DOHH2 (cell line): Measurements from ENCODE around the gene WNT8B.

ENCODE experiments used
- H3F3A ChIP-seq: fragments of 200-600 bp; sonication (generic), shearing (Covaris generic); 2 replicates; pipeline ENCODE4 v1.6.0; 2016; ENCODE audit warnings: antibody characterized with exemption, mild to moderate bottlenecking; ENCODE audit not compliant: control insufficient read depth, insufficient read depth
- H3K27ac ChIP-seq: fragments of 200-600 bp; sonication (generic); 2 replicates; pipeline ENCODE4 v1.5.1; 2014; ENCODE audit warnings: low read depth, mild to moderate bottlenecking, low read length, moderate library complexity
- H3K27me3 ChIP-seq: fragments of 200-600 bp; sonication (generic); 2 replicates; pipeline ENCODE4 v1.6.1; 2014; ENCODE audit warnings: mild to moderate bottlenecking, low read length, mixed read lengths; ENCODE audit not compliant: control insufficient read depth
- H3K36me3 ChIP-seq: fragments of 200-600 bp; sonication (generic); 2 replicates; pipeline ENCODE4 v1.6.1; 2014; ENCODE audit warnings: mild to moderate bottlenecking, low read length, moderate library complexity, mixed read lengths; ENCODE audit not compliant: control insufficient read depth
- H3K4me1 ChIP-seq: fragments of 200-600 bp; sonication (generic); 2 replicates; pipeline ENCODE4 v1.6.1; 2014; ENCODE audit warnings: mild to moderate bottlenecking, low read length, mixed read lengths; ENCODE audit not compliant: control insufficient read depth
- H3K4me2 ChIP-seq: fragments of 200-600 bp; sonication (generic); 2 replicates; pipeline ENCODE4 v1.6.0; 2014; ENCODE audit warnings: mild to moderate bottlenecking, low read length, moderate library complexity
- H3K4me3 ChIP-seq: fragments of 200-600 bp; sonication (generic); 2 replicates; pipeline ENCODE4 v1.5.1; 2014; ENCODE audit warnings: mild to moderate bottlenecking, low read length, mixed read lengths
- H3K79me2 ChIP-seq: fragments of 200-600 bp; sonication (generic); 2 replicates; pipeline ENCODE4 v1.6.1; 2014; ENCODE audit warnings: mild to moderate bottlenecking, low read length, mixed read lengths; ENCODE audit not compliant: control insufficient read depth
- H3K9me2 ChIP-seq: fragments of 200-600 bp; sonication (generic); replicated peaks from 2 replicates; pipeline ENCODE4 v1.6.1; 2014; ENCODE audit warnings: mild to moderate bottlenecking, low read length, mixed read lengths; ENCODE audit not compliant: control insufficient read depth
- H3K9me3 ChIP-seq: fragments of 200-600 bp; sonication (generic); 2 replicates; pipeline ENCODE4 v1.6.1; 2014; ENCODE audit warnings: antibody characterized with exemption, low read length, mixed read lengths; ENCODE audit not compliant: control insufficient read depth, insufficient read depth
- H4K20me1 ChIP-seq: fragments of 200-600 bp; sonication (generic); 2 replicates; pipeline ENCODE4 v1.6.0; 2014; ENCODE audit warnings: low read depth, mild to moderate bottlenecking, antibody characterized with exemption, low read length, moderate library complexity; ENCODE audit not compliant: control insufficient read depth, insufficient read depth
- CTCF ChIP-seq: fragments of 200-600 bp; sonication (generic); IDR thresholded peaks from one replicate; pipeline ENCODE4 v1.5.1; 2014; ENCODE audit warnings: antibody characterized with exemption, mild to moderate bottlenecking, low read depth, low read length; ENCODE audit not compliant: poor library complexity, severe bottlenecking
- EZH2phosphoT487 ChIP-seq: fragments of 200-600 bp; sonication (generic); IDR thresholded peaks from 2 replicates; pipeline ENCODE4 v1.6.1; 2017; ENCODE audit warnings: borderline replicate concordance, mild to moderate bottlenecking, antibody characterized with exemption, low read length, moderate library complexity, mixed read lengths

The WNT8B gene

GRCh38 chr10:100519311-100520051, 56.7 kb downstream of the WNT8B start, which contains the start of gene SEC31B:
Gene SEC31B (minus strand): TSS chr10:100519861. CDS start chr10:100516952, 2,909 bp downstream.
- no peak within 1 kb of the TSS for H3K4me2 ChIP-seq
- no peaks in the 10 kb centered on the region for H3F3A ChIP-seq
- TF ChIP-seq CTCF (no peak), EZH2phosphoT487 (no peak)
- H3K9me3 ChIP-seq: no peaks in the 10 kb centered on the region
- H3K79me2 ChIP-seq: no peaks in the 10 kb centered on the region
- H4K20me1 ChIP-seq: no peaks in the 10 kb centered on the region
- no peaks in the 10 kb centered on the region for H3K9me2 ChIP-seq
- peaks cover 28% of the 10 kb centered on the region for H3K36me3 ChIP-seq
- H3K27me3 ChIP-seq: no peaks in the 10 kb centered on the region
- H3K4me1 ChIP-seq: no peaks in the 10 kb centered on the region
- no peak within 1 kb of the TSS for H3K4me3 ChIP-seq
- H3K27ac ChIP-seq: no peak within 1 kb of the TSS

GRCh38 chr10:100520811-100521210, 58.0 kb downstream of the WNT8B start:
- no peak overlapping the region for H3K4me2 ChIP-seq
- H3K4me1 ChIP-seq: no peaks in the 10 kb centered on the region
- no peaks in the 10 kb centered on the region for H3K9me2 ChIP-seq
- no peak overlapping the region for H3K27ac ChIP-seq
- H3F3A ChIP-seq: no peaks in the 10 kb centered on the region
- no peaks in the 10 kb centered on the region for H3K79me2 ChIP-seq
- H4K20me1 ChIP-seq: no peaks in the 10 kb centered on the region
- H3K9me3 ChIP-seq: no peaks in the 10 kb centered on the region
- H3K27me3 ChIP-seq: no peaks in the 10 kb centered on the region
- H3K36me3 ChIP-seq: peaks cover 37% of the 10 kb centered on the region
- no peak overlapping the region for H3K4me3 ChIP-seq
- TF ChIP-seq EZH2phosphoT487 (no peak), CTCF (no peak)

- no peaks in the 10 kb centered on the region for H3K9me3 ChIP-seq
- H3K79me2 ChIP-seq: peaks cover 9% of the 10 kb centered on the region
- no peaks in the 10 kb centered on the region for H3K4me1 ChIP-seq
- no peak overlapping the region for H3K4me3 ChIP-seq
- H4K20me1 ChIP-seq: no peaks in the 10 kb centered on the region
- no peak overlapping the region for H3K4me2 ChIP-seq
- no peaks in the 10 kb centered on the region for H3K9me2 ChIP-seq
- no peaks in the 10 kb centered on the region for H3K27me3 ChIP-seq
- no peaks in the 10 kb centered on the region for H3F3A ChIP-seq
- peaks cover 49% of the 10 kb centered on the region for H3K36me3 ChIP-seq
- TF ChIP-seq CTCF (no peak), EZH2phosphoT487 (no peak)
- no peak overlapping the region for H3K27ac ChIP-seq
Observed at GRCh38 chr10:100522107-100522801, 59.4 kb downstream of the WNT8B start.
